Measurements from ENCODE around the gene CRYBA2.

DNA sequence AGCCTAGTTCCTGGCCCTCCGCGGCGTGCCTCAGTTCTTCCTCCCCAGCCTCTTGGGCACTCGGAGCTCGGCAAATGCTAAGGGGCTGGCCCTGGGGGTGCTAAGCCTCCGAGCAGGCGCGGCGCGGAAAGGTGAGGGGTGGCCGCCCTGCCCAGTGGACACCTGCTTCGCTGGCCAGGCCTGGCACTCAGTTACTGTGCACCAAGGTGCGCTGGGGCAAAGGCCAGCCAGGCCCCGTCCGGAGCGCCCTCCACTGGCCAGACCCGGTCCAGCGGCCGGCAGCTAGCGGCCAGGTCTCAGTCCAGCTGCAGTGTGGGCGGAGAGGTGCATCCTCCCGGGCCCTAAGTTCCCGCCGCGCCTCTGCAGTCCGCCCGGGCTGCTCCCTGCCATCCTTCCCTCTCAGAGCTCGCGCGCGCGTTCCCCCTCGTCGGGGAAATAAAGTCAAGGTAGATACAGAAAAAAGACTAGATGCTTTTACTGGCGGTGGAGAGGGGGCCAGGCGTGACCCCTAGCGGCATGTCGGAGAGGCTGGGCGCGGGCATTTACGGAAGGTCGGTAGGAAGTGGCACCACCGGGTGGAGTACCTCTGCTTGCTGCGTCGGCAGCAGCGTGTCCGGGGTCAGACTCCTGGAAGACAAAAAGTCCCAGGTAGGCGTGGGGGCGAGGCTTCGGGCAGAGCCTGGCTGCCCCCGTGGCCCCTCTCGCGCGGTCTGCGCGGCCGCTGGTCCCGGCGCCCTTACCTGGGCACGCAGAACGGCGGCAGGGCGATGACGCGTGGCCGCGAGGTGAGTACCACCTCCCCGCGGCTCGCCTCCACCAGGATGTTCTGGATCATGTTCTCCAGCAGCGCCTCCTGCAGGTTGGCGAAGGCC lies 9.4 kb upstream of the CRYBA2 start:
- TF ChIP-seq TAF1 (IDR thresholded peaks at IDR 0.05; ENCODE audit: borderline replicate concordance, insufficient read depth, low read length) (no peak), POLR2AphosphoS5 (IDR thresholded peaks at IDR 0.05; ENCODE audit: low read depth, low read length) (no peak), SIN3A (IDR thresholded peaks at IDR 0.05; ENCODE audit: borderline replicate concordance, insufficient read depth, low read length) (no peak)
- TF ChIP-seq, protein P1, sequence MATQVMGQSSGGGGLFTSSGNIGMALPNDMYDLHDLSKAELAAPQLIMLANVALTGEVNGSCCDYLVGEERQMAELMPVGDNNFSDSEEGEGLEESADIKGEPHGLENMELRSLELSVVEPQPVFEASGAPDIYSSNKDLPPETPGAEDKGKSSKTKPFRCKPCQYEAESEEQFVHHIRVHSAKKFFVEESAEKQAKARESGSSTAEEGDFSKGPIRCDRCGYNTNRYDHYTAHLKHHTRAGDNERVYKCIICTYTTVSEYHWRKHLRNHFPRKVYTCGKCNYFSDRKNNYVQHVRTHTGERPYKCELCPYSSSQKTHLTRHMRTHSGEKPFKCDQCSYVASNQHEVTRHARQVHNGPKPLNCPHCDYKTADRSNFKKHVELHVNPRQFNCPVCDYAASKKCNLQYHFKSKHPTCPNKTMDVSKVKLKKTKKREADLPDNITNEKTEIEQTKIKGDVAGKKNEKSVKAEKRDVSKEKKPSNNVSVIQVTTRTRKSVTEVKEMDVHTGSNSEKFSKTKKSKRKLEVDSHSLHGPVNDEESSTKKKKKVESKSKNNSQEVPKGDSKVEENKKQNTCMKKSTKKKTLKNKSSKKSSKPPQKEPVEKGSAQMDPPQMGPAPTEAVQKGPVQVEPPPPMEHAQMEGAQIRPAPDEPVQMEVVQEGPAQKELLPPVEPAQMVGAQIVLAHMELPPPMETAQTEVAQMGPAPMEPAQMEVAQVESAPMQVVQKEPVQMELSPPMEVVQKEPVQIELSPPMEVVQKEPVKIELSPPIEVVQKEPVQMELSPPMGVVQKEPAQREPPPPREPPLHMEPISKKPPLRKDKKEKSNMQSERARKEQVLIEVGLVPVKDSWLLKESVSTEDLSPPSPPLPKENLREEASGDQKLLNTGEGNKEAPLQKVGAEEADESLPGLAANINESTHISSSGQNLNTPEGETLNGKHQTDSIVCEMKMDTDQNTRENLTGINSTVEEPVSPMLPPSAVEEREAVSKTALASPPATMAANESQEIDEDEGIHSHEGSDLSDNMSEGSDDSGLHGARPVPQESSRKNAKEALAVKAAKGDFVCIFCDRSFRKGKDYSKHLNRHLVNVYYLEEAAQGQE (IDR thresholded peaks at IDR 0.05; ENCODE audit: insufficient read depth in 1 of 2, low read depth in 2 of 2, low read length in 2 of 2), result no peak

All from PFSK-1 (cell line).